Testis (tissue), 3 donors: ENCODE results near the gene AHCYL2. TPM values are rescaled to one million over a fixed set of nuclear protein-coding genes. Genes with fewer than 3 reads are reported as not detected.

Experiments used
- DNase-seq: peaks from one replicate; pipeline ENCODE4 v3.0.0-alpha.2; 2019
- H3K27ac ChIP-seq, 2 donors: fragments of 200-600 bp; sonication (generic); one replicate each; pipeline ENCODE4 v1.5.1; 2019
- H3K27me3 ChIP-seq: fragments of 200-600 bp; sonication (generic); one replicate; pipeline ENCODE4 v1.5.1; 2019
- H3K36me3 ChIP-seq: fragments of 200-600 bp; sonication (generic); one replicate; pipeline ENCODE4 v1.5.1; 2017; ENCODE audit warnings: low read depth; ENCODE audit errors: missing control alignments
- H3K4me1 ChIP-seq: fragments of 200-600 bp; sonication (generic); one replicate; pipeline ENCODE4 v1.5.1; 2019
- H3K4me3 ChIP-seq, 2 donors: fragments of 200-600 bp; sonication (generic); one replicate each; pipeline ENCODE4 v1.5.1; 2017 to 2019
- H3K9me3 ChIP-seq: fragments of 200-600 bp; sonication (generic); one replicate; pipeline ENCODE4 v1.5.1; 2017
- POLR2A ChIP-seq: fragments of 450-650 bp; IDR thresholded peaks from one replicate; pipeline ENCODE4 v1.6.1; 2017; ENCODE audit warnings: antibody characterized with exemption, mild to moderate bottlenecking, moderate library complexity
- WGBS, 2 donors: methylation state at CpG; one replicate each; pipeline ENCODE4 v1.1.5; 2018; 5-methylcytosine and 5-hydroxymethylcytosine counted together
- intact Hi-C: fragments of 100-400 bp; cut with DNase I; formaldehyde crosslinking; loops from one replicate; pipeline ENCODE4 v1.15.1; 2023; ENCODE audit warnings: low total_unique reads
- polyA plus RNA-seq: library from polyadenylated mRNA; stranded (reverse); fragments of 350-450 nt; fragmentation: Illumina TruSeq; extraction: RNeasy Lipid Tissue Mini Kit (QIAGEN cat#74804); gene quantifications from one replicate; pipeline ENCODE4 v1.2.3, GENCODE V29; 2014; ENCODE audit warnings: low read depth, low replicate concordance; ENCODE audit not compliant: insufficient read depth
- total RNA-seq, 2 donors: library from RNA; depleted of rRNA; stranded (reverse); fragments of >200 nt; gene quantifications; one replicate each; pipeline ENCODE4 v1.2.3, GENCODE V29; 2016
- TF ChIP-seq, protein P1 (sequence below), 3 experiments: fragments of 450-650 bp in 2 of 3; fragments of 200-600 bp in 1 of 3; sonication (generic) in 1 of 3; IDR thresholded peaks; one replicate each; pipeline ENCODE4 v1.5.1; 2016 to 2019; ENCODE audit warnings: antibody characterized with exemption in 3 of 3, mild to moderate bottlenecking in 2 of 3, moderate library complexity in 1 of 3

AHCYL2 gene
- total and polyA plus RNA-seq, 3 donors from 2014 or later: 26.4 to 61.3 (median 46.1) TPM

DNA sequence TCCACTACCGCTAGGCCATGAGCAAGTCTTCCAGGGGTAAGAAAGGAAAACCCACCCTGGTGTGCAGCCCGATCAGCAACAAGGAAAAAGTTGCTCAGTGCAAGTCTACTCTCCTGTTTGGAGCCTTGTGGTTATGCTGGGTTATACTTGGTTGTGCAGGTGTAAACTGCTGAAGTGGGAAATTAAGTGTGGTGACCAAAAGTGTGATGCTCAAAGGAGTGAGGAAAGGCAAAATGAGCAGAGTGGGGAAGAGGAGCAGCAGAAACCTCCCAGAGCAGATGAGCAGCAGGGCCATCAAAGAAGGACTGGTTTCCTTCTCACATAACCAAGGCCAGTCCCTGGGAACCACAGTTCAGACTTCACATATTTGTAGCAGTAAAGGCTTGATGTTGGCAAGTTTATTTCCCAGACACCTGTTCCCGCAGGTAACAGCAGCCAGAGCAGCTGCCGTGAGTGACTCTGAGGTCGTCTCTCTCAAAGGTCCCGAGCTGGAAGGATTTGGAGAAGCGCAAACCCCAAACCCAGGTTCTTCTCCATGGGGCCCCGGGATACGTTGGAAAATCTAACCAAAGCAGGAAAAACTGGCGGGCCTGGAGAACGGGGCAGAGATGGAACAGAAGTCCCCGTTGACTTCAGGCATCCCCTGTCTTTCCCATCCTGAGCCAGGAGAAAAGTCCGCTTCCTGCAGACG is 37.0 kb upstream of the AHCYL2 start:
- peak overlapping the region; percentile 4 to 77 for H3K27ac ChIP-seq
- H3K36me3 ChIP-seq: no peaks in the 10 kb centered on the region
- H3K4me3 ChIP-seq: peak overlapping the region; percentile 69 to 73
- DNase-seq: no peak
- H3K27me3 ChIP-seq: no peaks in the 10 kb centered on the region
- H3K4me1 ChIP-seq: no peaks in the 10 kb centered on the region
- no peak for TF ChIP-seq POLR2A
- TF ChIP-seq, protein P1, sequence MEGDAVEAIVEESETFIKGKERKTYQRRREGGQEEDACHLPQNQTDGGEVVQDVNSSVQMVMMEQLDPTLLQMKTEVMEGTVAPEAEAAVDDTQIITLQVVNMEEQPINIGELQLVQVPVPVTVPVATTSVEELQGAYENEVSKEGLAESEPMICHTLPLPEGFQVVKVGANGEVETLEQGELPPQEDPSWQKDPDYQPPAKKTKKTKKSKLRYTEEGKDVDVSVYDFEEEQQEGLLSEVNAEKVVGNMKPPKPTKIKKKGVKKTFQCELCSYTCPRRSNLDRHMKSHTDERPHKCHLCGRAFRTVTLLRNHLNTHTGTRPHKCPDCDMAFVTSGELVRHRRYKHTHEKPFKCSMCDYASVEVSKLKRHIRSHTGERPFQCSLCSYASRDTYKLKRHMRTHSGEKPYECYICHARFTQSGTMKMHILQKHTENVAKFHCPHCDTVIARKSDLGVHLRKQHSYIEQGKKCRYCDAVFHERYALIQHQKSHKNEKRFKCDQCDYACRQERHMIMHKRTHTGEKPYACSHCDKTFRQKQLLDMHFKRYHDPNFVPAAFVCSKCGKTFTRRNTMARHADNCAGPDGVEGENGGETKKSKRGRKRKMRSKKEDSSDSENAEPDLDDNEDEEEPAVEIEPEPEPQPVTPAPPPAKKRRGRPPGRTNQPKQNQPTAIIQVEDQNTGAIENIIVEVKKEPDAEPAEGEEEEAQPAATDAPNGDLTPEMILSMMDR (IDR thresholded peaks at IDR 0.05): no peak
- 11 to 25% methylated on average over 14 of the region's 14 CpGs for WGBS, 2 donors
- intact Hi-C loops: no loop called here
- no peaks in the 10 kb centered on the region for H3K9me3 ChIP-seq

DNA sequence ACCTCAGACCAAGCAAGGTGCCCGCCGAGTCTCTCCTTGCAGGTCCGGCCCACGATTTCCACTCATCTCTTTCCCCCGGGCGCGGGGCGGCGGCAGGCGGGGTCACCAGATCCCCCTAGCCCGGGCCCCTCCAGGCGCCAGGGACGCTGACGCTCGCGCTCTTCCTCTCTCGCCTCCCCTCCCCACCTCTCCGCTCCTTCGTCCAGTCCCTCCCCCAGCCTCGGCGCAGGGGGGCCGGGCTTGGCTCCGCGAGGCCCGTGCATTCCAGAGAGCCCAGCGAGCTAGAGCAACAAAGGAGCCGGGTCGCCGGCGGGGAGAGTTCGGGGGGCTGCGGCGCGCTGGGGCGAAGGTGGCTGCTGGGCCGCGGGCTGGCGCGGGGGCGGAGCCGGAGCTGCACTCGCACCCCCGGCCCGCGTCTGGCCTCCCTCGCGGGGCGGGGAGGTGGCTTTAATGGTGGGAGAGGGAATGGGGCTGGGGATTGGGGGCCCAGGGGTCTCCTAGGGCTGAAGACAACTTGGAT is 36.4 kb upstream of the AHCYL2 start, which contains the start of gene SMO:
TSS of gene SMO (plus strand) at position 262 of the 520 bp plus-strand sequence. CDS start 519 bp downstream, outside the sequence.
- Histone ChIP-seq H3K9me3 (no peaks in the 10 kb centered on the region), H3K27ac (peak within 1 kb of the TSS; percentile 4 to 77), H3K27me3 (no peaks in the 10 kb centered on the region), H3K4me1 (no peaks in the 10 kb centered on the region), H3K36me3 (no peaks in the 10 kb centered on the region), H3K4me3 (peak within 1 kb of the TSS; percentile 69 to 73)
- intact Hi-C loops: no loop called here
- peak; percentile 68 for DNase-seq
- TF ChIP-seq POLR2A: no peak
- TF ChIP-seq, protein P1 (IDR thresholded peaks at IDR 0.05): no peak
- 0% methylated on average over 12 to 48 of the region's 48 CpGs for WGBS, 2 donors

DNA sequence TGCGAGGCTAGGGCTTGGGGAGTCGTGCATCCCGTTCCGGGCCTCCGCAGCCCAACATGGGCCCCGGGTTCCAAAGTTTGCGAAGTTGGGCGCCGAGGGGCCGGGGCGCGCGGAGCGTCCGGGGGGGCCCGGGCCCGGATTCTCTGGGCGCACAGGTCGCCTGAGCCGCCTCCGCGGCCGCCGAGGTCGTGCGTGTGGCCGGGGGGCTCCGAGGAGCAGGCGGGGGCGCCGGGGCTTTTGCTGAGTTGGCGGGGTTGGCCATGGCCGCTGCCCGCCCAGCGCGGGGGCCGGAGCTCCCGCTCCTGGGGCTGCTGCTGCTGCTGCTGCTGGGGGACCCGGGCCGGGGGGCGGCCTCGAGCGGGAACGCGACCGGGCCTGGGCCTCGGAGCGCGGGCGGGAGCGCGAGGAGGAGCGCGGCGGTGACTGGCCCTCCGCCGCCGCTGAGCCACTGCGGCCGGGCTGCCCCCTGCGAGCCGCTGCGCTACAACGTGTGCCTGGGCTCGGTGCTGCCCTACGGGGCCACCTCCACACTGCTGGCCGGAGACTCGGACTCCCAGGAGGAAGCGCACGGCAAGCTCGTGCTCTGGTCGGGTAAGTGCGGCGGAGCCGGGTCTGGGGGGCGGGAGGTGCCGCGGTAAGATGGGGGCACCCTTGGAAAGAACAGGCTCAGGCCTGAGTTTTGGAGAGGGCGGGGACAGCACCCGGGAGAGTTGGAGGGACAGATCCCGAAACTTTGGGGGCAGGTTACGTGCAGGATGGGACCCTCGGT is 35.8 kb upstream of the AHCYL2 start:
- H3K36me3 ChIP-seq: no peaks in the 10 kb centered on the region
- intact Hi-C loops: no loop called here
- 0 to 1% methylated on average over 4 to 41 of the region's 83 CpGs for WGBS, 2 donors

DNA sequence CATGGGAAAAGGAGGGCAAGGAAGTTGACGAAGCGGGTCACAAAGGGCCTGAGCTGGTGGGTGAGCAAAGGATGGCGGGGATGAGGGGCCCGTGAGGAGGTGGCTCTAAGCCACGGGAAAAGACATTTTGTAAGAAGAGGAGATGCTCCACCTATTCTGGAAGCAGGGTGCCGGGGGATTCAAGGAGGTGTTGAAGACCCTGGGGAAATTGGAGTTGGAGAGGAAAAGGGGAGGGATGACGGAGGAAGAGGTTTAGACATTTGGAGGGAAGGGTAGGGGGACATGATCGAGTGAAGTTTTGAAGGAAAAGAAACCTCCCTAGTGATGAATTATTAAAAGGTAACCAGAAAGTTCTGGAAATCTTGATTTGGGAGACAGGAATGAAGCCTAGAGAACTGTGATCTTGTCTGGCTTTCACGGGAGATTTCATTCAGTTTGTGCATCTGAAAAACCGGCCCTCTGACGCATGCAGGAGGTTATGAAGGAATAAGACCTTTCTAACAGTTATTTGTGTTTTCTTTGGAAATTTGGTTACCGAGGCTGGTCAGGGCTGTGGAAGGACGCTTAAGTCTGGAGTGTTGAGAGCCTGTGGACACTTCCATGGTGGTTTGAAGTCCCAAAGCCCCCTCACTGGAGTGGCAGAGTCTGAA is 35.0 kb upstream of the AHCYL2 start:
- no peaks in the 10 kb centered on the region for H3K27me3 ChIP-seq
- H3K27ac ChIP-seq: peak overlapping the region in 1 of 2 donors; percentile 77
- no peak for DNase-seq
- no peaks in the 10 kb centered on the region for H3K36me3 ChIP-seq
- no peak for TF ChIP-seq POLR2A
- TF ChIP-seq, protein P1 (IDR thresholded peaks at IDR 0.05): no peak
- no peaks in the 10 kb centered on the region for H3K9me3 ChIP-seq
- intact Hi-C loops: no loop called here
- H3K4me3 ChIP-seq: peak overlapping the region; percentile 69 to 73
- H3K4me1 ChIP-seq: no peaks in the 10 kb centered on the region
- 17 to 28% methylated on average over 13 of the region's 13 CpGs for WGBS, 2 donors

More for the DNA sequence above, 35.8 kb upstream of the AHCYL2 start:
- H3K27me3 ChIP-seq: no peaks in the 10 kb centered on the region
- DNase-seq: no peak
- peak overlapping the region; percentile 4 to 77 for H3K27ac ChIP-seq
- H3K4me3 ChIP-seq: peak overlapping the region; percentile 69 to 73
- no peaks in the 10 kb centered on the region for H3K4me1 ChIP-seq
- no peaks in the 10 kb centered on the region for H3K9me3 ChIP-seq
- TF ChIP-seq, protein P1 (IDR thresholded peaks at IDR 0.05): no peak
- no peak for TF ChIP-seq POLR2A
